Neural progenitor cell (in vitro differentiated cells): ENCODE data around the gene RNF213.

Experiments used
- EZH2 ChIP-seq: fragments of 200-600 bp; sonication (generic); IDR thresholded peaks from 2 replicates; pipeline ENCODE4 v1.6.1; 2017; ENCODE audit warnings: antibody characterized with exemption, mild to moderate bottlenecking, moderate library complexity
- EZH2phosphoT487 ChIP-seq: fragments of 200-600 bp; sonication (generic); IDR thresholded peaks from 2 replicates; pipeline ENCODE4 v1.6.1; 2017; ENCODE audit warnings: antibody characterized with exemption
- TF ChIP-seq, protein P1 (sequence below): fragments of 200-600 bp; sonication (generic); IDR thresholded peaks from 2 replicates; pipeline ENCODE4 v1.5.1; 2017; ENCODE audit warnings: antibody characterized with exemption, mild to moderate bottlenecking

DNA sequence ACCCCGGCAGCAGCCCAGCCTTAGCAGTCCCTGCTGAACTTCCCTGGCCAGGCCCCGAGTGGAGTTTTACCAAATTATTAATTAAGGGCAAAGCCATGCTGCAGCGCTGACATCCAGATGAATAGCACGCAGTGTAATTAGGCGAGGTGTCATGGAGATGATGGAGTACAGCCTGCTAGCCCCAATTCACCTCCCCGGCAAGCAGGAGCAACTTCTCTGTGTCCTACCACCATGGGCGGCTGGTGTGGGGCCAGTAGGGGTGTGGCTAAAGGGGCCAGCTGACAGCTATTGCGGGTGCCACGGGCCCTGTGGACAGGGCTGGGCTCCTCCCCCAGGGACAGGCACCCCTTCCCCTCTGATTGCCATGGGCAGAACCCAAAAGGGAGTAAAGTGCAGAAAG lies 178.8 kb downstream of the RNF213 start:
- TF ChIP-seq, protein P1, sequence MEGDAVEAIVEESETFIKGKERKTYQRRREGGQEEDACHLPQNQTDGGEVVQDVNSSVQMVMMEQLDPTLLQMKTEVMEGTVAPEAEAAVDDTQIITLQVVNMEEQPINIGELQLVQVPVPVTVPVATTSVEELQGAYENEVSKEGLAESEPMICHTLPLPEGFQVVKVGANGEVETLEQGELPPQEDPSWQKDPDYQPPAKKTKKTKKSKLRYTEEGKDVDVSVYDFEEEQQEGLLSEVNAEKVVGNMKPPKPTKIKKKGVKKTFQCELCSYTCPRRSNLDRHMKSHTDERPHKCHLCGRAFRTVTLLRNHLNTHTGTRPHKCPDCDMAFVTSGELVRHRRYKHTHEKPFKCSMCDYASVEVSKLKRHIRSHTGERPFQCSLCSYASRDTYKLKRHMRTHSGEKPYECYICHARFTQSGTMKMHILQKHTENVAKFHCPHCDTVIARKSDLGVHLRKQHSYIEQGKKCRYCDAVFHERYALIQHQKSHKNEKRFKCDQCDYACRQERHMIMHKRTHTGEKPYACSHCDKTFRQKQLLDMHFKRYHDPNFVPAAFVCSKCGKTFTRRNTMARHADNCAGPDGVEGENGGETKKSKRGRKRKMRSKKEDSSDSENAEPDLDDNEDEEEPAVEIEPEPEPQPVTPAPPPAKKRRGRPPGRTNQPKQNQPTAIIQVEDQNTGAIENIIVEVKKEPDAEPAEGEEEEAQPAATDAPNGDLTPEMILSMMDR: no peak
- TF ChIP-seq EZH2 (no peak), EZH2phosphoT487 (no peak)
